Measurements from ENCODE around the gene STEAP4.

DNA sequence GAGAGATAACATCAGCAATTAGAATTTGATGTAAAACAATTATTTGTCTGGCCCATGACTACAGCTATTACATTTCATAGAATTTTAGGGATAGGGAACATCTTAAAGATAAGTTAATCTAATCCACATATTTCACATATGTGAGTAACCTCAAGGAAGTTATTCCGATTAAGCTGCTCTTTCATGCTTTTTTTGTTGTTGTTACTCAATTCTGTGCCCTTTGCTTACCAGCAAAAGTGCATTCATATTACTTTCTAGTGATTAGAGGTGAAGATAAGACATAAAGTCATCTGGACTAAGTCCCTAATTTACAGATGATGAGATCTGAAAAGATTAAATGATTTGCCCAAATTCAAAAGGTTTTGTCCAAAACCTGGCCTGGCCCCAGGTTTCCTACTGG, 46.0 kb downstream of the STEAP4 start:
- TF ChIP-seq CTCF (conservative IDR thresholded peaks at IDR 0.05 in 1 of 2, IDR thresholded peaks at IDR 0.05 in 1 of 2; ENCODE audit: low read depth in 1 of 2, low read length in 2 of 2) = no peak
- TF ChIP-seq EZH2 (IDR thresholded peaks at IDR 0.05; ENCODE audit: low read length, missing control alignments) = no peak

Measured in fibroblast of lung (primary cell).